NCI-H1694 (cell line): ENCODE data around the gene NEB.
"Not testable (repeated sequence)": the region's sequence is repeated elsewhere in the genome, so short reads cannot be mapped to it uniquely, and the experiment has no call there.

Experiments
- DNase-seq: peaks from one replicate; lab custom pipeline; 2025; lab: John Stamatoyannopoulos, UW

Gene NEB

GRCh38 chr2:151611351-151611750 is 122.9 kb downstream of the NEB start:
- DNase-seq, result no peak

GRCh38 chr2:151610310-151610709 is 124.0 kb downstream of the NEB start:
- DNase-seq, result no peak

- no peak for DNase-seq
These were observed 124.6 kb downstream of the NEB start for GRCh38 chr2:151609705-151610104.

GRCh38 chr2:151607459-151608424 is 126.5 kb downstream of the NEB start:
- DNase-seq, result not testable (repeated sequence)

DNA sequence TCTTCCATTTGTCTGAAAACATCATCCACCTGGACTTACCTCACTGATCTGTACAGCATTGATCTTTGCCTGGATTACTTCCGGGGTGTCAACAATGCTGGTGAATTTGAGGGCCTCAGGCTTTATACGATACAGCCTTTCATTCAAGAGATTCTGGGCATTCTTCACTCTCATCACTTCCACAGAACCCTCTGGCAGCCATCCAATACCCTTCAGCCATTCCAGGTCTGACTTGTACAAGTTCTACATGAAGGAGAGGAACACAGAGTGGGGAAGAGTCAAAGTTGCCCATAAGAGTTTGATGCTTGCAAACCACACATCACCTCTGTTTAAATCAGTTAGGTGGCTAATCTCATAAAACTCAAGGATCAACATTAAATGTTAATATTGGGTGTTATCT is 130.7 kb downstream of the NEB start:
- DNase-seq, result not testable (repeated sequence)

DNA sequence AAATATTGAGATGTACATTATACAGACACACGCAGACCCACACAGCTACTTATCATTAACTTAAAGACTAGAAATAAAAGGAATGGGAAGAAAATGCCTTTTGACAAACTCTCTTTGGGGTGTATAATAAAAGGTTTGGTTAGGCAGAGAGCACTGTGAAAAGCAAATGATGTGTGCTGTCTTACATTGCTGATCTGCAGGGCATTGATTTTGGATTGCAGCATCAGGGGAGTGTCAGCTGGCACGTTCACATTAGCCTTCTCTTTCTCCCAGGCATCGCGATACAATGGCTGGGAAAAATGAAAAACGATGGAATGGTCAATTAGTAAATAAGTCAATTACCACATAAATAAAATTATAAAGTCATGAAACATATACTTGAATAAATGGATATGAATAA is 131.9 kb downstream of the NEB start:
- DNase-seq, result not testable (repeated sequence)

GRCh38 chr2:151601803-151602202 is 132.5 kb downstream of the NEB start:
- not testable (repeated sequence) for DNase-seq

DNA sequence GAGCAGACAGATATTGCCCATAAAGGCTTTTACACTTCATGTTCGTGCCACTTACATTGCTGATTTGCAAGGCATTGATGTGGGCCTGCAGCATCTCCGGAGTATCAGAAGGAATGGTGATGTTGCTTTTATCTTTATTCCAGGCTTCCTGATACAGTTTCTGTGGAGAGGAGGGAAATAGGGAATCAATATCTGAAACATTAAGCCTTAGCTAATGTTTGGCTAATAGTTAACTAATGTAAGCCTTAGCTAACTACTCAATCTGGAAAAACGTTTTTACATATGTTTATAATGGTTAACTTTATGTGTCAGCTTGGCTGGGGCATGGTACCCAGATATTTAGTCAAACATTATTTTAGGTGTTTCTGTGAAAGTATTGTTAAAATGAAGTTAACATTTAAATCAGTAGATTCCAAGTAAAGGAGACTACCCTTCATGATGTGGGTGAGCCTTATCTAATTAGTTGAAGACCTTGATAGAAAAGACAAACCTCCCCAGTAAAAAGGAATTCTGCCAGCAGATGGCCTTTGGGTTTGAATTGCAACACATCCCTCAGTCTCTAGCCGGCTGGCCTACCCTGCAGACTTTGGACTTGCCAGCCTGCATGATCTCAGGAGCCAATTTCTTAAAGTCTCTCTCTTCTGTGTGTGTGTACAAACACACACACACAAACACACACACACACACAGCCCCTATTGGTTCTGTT is 137.2 kb downstream of the NEB start:
- not testable (repeated sequence) for DNase-seq

DNA sequence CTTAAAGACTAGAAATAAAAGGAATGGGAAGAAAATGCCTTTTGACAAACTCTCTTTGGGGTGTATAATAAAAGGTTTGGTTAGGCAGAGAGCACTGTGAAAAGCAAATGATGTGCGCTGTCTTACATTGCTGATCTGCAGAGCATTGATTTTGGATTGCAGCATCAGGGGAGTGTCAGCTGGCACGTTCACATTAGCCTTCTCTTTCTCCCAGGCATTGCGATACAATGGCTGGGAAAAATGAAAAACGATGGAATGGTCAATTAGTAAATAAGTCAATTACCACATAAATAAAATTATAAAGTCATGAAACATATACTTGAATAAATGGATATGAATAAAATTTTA is 142.4 kb downstream of the NEB start:
- not testable (repeated sequence) for DNase-seq

DNA sequence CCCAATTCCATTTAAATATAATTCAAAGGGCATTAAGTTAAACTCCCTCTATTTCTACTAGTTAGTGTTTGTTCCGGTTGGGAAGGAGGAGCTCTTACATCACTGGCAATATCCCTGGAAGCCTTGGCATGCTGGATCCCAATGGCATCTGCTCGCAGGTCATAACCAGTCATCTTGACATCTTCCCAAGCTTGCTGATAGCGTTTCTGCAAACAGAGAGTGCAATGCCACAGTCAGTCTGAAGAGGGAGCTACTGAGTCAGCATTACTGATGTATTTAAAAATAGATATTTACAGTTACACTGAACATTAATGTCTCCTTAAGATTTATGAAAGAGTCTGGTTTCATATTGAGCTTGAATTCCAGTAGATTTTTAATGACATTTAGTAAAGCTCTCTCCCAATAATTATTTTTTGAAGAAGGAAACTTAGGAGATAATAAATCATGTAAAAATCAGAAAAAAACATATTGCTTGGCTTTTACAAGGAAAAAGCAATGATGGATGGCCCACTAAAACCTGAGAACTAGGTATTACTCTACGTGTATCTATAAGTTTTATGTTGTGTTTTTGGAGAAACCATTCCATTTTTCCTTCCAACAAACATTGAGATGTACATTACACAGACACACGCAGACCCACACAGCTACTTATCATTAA is 142.9 kb downstream of the NEB start:
- DNase-seq, result not testable (repeated sequence)

DNA sequence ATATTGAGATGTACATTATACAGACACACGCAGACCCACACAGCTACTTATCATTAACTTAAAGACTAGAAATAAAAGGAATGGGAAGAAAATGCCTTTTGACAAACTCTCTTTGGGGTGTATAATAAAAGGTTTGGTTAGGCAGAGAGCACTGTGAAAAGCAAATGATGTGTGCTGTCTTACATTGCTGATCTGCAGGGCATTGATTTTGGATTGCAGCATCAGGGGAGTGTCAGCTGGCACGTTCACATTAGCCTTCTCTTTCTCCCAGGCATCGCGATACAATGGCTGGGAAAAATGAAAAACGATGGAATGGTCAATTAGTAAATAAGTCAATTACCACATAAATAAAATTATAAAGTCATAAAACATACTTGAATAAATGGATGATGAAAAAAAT is 153.0 kb downstream of the NEB start:
- not testable (repeated sequence) for DNase-seq

DNA sequence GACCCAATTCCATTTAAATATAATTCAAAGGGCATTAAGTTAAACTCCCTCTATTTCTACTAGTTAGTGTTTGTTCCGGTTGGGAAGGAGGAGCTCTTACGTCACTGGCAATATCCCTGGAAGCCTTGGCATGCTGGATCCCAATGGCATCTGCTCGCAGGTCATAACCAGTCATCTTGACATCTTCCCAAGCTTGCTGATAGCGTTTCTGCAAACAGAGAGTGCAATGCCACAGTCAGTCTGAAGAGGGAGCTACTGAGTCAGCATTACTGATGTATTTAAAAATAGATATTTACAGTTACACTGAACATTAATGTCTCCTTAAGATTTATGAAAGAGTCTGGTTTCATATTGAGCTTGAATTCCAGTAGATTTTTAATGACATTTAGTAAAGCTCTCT is 153.6 kb downstream of the NEB start:
- DNase-seq, result not testable (repeated sequence)

DNA sequence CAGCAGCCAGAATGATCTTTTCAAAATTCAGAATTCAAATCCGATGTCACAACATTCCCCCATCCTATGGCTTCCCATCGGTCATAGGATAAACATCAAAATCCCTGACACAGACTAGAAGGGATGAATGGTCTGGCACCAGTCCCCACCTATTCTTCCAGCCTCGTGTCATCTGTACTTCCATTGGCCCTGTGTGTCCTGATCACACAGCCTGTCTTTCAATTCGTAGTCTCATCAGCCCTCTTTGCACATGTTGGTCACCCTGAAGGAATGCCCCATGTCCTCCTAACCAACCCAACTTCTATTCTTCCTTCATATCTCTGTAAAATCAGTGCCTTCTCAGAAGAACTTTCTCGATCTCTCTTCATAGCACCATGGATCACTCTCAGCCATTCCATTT is 157.2 kb downstream of the NEB start:
- DNase-seq, result no peak

DNA sequence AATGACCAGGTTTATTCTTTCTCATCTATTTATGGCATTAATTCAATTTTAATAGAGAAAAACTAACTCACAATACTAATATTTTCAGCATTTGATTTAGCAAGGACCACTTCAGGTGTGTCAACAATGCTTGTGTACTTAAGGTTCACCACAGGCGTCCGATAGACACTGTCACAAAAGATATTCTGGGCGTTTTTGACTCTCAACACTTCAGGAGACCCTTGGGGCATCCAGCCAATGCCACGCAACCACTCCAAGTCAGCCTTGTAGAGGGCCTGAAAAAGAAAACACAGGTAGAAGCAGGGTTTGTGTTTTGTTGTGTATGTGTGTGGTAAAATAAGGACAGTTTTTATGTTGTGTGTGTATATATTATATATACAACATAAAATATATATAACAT is 158.2 kb downstream of the NEB start:
- DNase-seq, result no peak

DNA sequence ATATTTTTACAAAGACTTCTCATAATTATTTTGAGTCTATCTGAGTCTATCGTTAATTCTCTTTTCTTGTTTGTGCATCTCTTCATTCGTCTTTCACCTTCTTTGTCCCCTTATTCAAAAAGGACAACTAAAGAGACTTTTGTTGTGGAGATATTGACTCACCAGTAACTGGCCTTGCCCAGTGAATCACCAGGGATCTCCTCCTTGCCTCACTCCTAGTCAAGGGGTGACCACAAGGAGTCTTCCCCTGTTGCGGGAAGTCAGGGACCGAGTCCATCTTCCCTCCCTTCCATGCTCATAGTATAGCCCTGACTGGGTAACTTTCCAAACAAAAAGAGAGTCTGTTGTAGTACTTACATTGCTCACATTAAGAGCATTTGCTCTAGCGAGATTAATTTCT is 158.9 kb downstream of the NEB start:
- no peak for DNase-seq

DNA sequence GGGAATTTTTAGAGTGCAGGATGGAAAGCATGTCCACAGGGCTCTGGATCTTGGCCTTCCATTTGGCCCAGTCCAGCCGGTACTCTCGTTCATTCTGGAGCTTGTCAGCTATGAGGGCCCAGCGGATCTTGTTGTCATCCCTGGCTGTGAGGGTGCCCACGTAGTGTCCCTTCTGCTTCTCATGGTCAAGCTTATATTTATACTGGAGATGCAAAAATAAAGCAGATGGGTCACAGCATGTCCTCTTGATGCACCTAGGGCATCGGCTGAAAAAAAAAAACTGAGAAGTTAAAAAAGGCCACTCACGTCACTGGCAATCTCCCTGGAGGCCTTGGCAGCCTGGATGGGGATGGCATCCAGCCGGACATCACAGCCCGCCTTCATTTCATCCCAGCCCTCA is 164.1 kb downstream of the NEB start:
- no peak for DNase-seq

GRCh38 chr2:151569167-151569566 is 165.1 kb downstream of the NEB start:
- DNase-seq, result no peak

GRCh38 chr2:151568501-151568900 is 165.8 kb downstream of the NEB start:
- DNase-seq, result no peak

GRCh38 chr2:151567006-151567405 is 167.3 kb downstream of the NEB start:
- no peak for DNase-seq

DNA sequence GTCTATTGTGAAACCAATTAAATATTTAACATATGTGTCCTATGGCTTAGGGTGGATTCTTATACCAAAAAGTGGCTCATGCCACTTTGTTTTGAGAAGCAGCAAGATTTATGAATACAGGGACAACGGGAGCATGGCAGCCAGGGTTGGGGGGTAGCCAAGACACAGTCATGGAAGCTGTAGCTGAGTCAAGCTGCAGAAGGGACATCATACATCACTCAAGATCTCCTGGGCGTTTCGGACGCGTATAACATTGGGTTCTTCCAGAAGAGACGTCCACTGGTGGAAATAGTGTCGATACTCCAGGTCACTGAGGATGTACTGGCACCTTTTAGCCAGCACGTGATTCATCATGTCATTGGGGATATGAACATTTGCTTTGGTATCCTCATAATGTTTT is 171.9 kb downstream of the NEB start:
- no peak for DNase-seq

- no peak for DNase-seq
These were observed 174.0 kb downstream of the NEB start for GRCh38 chr2:151560289-151560688.

GRCh38 chr2:151559431-151559830 is 174.8 kb downstream of the NEB start:
- not testable (repeated sequence) for DNase-seq

- not testable (repeated sequence) for DNase-seq
These were observed 176.4 kb downstream of the NEB start for GRCh38 chr2:151557883-151558282.
